Activated CD4-positive, CD25-positive, alpha-beta regulatory T cell (primary cell): ENCODE measurements around the gene GRAMD1B.

Experiments used
- DNase-seq, 4 experiments: peaks; one replicate each; lab custom pipeline; 2025; lab: John Stamatoyannopoulos, UW

The GRAMD1B gene

GRCh38 chr11:123588117-123588863 is 158.2 kb downstream of the GRAMD1B start:
- DNase-seq = no peak

DNA sequence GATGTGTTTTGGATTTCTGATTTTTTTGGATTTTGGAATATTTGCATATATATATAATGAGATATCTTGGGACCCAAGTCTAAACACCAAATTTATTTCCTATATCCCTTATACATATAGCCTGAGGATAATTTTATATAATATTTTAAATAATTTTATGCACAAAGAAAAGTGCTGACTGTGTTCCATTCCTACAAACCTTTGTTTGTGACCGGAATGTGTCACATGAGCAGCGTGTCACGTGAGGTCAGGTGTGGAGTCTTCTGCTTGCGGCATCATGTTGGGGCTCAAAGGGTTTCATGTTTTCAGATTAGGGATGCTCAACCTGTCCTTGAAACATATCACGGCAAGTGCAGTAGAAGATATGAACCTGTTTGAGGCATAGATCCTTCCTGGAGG is 158.8 kb downstream of the GRAMD1B start:
- DNase-seq = no peak

GRCh38 chr11:123590296-123590912 is 160.3 kb downstream of the GRAMD1B start:
- no peak for DNase-seq

GRCh38 chr11:123593570-123593969 is 163.5 kb downstream of the GRAMD1B start:
- no peak for DNase-seq

DNA sequence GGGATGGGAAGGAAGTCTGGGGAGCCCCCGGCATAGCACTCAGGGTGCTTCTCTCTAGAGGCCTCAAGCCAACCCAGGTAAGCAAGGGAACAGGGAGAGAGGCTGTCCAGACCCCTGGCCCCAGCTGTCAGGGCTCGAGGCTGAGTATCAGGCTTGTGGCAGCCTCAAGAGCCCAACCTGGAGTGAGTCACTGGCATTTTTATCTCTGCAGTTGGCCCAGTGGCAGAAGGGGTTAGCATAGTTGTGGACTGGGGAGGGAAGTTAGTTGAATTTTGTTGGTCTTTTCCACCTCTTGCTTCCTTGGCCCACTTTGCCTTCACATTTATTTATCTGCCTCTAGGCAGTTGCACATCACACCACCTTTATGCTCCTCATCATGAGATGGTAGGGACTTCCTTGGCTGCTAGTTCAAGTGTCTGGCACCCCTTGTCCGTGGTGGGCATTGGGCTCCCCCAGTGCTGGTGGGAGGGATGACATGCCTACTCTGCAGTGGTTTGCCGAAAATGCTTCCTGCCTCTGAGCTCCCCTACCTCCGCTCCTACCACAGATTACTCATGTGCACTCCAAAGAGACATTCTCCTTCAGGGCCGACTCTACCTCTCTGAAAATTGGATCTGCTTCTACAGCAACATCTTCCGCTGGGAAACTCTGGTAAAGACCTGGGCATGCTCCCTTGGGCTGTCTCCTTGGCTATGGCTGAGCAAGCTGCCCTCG is 164.3 kb downstream of the GRAMD1B start:
- no peak for DNase-seq

GRCh38 chr11:123594921-123595320 is 164.9 kb downstream of the GRAMD1B start:
- no peak for DNase-seq

- DNase-seq = no peak
Observed at GRCh38 chr11:123597859-123598258, 167.8 kb downstream of the GRAMD1B start.

DNA sequence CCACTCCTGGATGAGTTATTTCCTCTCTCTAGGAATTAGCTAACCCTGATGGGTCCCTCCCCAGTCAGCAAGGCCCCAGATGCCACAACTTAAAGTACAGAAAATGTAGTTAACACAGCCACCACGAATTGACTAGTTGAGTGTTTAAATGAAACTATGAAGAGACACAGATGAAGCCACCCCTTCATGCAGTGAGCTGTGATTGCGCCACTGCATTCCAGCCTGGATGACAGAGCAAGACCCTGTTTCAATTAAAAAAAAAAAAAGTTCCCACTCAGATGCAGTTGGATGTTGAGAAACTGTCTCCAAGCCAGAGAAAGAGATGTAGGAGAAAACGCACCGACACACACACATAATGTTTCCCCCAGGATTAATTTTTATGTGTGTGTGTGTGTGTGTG is 171.1 kb downstream of the GRAMD1B start:
- no peak for DNase-seq

DNA sequence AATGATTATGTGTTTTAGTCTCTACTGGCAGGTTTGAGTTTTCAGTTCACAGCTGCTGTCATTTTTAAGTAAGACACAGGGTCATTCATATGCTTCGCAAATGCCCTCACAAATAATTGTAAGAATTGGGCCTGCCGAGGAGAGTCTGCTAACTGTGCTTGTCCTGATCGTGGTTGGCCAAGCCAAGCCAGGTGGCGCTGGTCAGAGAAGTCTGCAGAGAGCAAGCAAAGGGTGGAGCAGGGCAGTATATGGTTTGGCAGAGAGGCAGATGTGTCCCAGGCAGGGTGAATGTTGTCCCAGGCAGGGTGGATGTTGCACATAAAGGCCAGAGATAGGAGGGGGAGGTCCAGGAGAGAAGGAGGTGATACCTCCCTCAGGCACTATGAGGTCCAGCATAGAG is 171.7 kb downstream of the GRAMD1B start:
- DNase-seq = no peak

GRCh38 chr11:123603666-123604065 is 173.6 kb downstream of the GRAMD1B start:
- DNase-seq = no peak

GRCh38 chr11:123607781-123608180 is 177.7 kb downstream of the GRAMD1B start:
- DNase-seq = no peak

DNA sequence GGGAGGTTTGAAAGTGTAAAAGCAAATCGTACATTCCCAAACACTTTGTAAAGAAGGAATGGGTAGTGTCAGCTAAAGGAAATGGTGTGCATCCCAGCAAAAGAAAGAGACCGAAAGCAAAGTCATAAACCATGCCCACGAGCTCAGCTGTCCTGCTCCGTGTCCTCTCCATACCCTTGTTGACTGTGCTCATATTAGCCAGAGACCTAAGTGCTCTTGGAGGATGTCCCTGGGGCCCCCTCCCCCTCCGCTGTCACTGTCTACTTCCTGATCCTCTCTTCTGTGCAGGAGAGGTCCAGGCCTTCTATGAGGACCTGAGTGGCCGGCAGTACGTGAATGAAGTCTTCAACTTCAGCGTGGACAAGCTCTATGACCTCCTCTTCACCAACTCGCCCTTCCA is 178.3 kb downstream of the GRAMD1B start:
- DNase-seq = no peak

DNA sequence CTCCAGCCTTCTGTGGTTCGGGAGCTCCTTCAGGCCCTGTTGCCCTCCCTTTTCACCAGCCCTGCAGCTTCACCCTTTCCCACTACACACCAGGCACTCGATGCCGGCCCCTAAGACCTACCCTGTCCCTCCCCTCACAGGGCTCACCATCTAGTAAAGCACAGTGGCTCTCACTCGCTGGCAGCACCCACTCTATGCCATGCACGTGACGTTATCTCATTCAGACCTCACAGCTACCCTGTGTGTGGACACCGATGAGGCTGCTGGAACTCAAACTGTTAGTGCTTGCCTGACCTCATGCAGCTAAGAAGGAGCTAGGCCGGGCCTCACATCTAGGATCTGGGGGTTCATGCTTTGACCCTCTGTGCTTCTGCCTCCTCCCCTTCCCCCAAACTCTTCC is 178.9 kb downstream of the GRAMD1B start:
- DNase-seq = no peak

- DNase-seq = no peak
Observed at GRCh38 chr11:123611698-123612097, 181.6 kb downstream of the GRAMD1B start.

GRCh38 chr11:123616505-123617198 is 186.6 kb downstream of the GRAMD1B start:
- DNase-seq = no peak

DNA sequence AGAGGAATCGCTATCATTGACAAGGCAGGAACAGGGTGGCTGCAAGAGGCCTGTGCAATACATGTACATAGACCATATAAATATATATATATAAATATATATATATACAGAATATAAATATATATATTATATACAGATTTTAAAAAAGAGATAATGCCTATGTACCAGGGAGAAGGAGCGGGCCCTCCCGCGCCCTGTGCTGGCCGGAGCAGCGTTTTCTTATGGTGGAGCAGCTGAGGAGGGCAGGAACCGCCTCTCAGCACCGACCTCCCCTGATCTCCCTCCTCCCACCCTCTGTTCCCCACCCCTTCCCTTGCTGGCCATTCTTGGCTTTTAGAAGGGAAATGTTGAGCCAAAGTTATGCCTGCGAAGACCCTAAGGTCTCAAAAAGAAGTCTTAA is 192.5 kb downstream of the GRAMD1B start:
- DNase-seq = no peak

GRCh38 chr11:123624974-123625373 is 194.9 kb downstream of the GRAMD1B start:
- DNase-seq = no peak

DNA sequence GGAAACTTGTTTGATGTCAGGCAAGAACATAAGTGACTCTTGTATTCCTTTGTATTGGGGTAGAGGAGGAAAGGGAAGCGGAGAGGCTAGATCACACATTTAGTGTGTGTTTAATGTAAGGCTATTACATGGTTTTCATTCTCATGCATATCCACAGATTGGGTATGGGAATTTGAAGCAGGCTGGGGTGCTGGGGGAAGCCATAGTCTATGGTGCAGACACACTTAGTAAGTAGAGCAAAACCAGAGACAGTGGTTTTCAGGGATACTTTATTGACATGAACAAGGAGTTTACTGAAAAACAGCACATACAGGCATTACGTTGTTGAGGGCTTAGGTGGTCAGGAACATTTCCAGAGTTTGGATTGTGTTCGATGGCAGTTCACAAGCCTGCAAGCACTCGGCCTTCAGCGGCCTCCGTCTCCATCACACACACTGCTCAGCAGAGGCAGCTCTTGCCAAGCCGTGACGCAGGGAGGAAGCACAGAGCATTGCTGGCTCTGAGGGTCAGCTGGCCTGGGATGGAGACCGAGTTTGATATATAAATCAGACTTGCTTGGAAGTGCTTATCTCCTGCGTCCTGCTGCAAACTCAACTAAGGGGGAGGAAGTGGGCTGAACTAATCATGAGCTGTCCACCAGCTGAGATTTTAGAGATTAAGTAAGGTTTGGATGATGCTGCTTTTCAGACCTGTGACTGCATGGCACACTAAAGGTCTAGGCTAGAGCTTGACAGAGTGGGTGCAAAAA is 199.0 kb downstream of the GRAMD1B start:
- no peak for DNase-seq

DNA sequence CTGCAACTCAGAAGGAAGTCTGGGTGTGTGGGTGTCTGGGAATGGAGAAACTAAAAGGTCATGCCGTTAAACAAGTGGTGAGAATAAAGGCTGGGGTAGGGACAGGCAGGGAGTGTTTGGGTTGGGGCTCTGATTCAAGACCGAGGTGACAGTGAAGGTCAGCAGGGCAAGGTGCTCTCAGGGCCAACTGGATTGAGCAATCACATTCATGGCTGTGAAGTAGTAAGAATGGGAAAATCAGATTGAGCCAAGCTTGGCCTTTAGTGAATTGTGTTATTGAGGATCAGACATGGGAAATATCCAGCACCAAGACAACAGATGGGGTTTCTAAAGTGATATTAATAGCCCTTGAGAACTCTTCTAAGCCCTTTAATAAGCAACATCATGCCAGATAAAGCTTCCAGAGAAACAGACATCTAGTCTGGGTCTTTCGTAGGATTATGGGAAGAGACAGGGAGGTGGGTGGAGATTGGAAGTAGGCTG is 200.1 kb downstream of the GRAMD1B start:
- DNase-seq = no peak

DNA sequence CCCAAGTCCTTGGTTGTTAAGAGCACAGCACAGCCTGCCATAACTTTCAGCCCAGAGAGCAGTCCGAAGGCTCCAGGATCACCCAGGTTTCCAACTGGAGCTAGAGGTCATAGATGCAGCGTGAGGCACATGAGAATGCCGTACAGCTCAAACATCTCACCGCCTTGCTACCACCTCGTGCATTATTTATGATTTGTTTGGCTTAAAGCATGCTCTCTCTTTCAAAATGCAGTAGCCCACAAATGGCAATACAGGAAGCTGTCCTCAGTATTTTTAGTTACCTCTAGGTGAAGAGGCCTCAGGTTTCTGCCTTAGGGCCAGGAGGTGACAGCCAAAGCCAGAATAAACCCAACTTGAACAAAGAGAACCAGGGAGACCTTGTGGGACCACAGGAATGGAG is 210.0 kb downstream of the GRAMD1B start:
- DNase-seq = no peak

DNA sequence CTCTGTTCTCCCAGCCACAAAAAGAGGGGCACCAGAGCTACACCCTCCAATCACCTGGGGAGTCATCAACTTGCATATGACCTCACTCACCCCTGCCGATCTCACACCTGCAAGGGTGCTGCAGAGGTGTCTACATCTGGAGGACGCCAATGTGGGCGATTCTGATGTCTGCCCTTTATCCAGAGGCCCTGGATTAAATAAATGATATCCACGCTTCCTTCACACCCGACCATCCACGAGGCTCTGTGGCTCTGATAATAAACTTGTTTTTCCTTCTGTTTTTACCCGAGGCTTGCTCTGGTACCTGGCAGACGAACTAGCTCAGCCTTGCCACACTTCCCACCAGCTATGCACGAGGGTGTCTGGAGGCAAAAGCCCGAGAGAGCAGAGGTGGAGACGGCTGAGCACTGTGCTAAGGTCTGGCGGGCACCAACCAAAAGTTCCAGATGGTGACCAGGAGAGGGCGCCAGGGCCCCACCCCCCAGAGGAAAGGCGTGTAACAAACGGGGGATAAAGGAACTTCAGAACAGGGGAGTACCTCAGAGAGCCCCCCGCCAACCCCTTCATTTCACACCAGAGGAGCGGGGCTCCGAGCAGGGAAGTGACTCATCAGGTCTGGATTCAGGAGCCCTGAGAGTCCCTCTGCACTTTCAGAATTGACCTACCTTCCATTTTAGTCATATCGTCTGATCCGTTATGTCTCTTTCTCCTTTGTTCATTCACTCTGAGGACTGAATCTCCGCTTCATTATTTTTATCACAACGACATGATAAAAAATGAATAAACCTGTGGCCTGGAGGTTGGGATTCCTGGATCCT is 210.8 kb downstream of the GRAMD1B start:
- peak in 1 of 4 experiments; percentile 11 for DNase-seq
